Activated CD4-positive, CD25-positive, alpha-beta regulatory T cell treated with anti-CD3 and anti-CD28 coated beads, Interleukin-2, amount 50 U/mL, for 72 hours (primary cell): ENCODE results near the gene RAD51B.

ENCODE experiments used
- DNase-seq: peaks from one replicate; pipeline ENCODE4 v3.0.0; 2021

The RAD51B gene

GRCh38 chr14:68124979-68125731, 305.6 kb downstream of the RAD51B start:
- DNase-seq, result no peak

GRCh38 chr14:68127166-68127565, 307.6 kb downstream of the RAD51B start:
- DNase-seq, result no peak

- DNase-seq, result no peak
These were observed 312.3 kb downstream of the RAD51B start for GRCh38 chr14:68131907-68132306.

GRCh38 chr14:68132563-68133121, 313.1 kb downstream of the RAD51B start:
- no peak for DNase-seq

GRCh38 chr14:68133856-68134255, 314.3 kb downstream of the RAD51B start:
- DNase-seq, result no peak

GRCh38 chr14:68135028-68135427, 315.4 kb downstream of the RAD51B start:
- DNase-seq, result no peak

- DNase-seq, result no peak
These were observed 316.0 kb downstream of the RAD51B start for GRCh38 chr14:68135566-68135965.

GRCh38 chr14:68137704-68138619, 318.4 kb downstream of the RAD51B start:
- no peak for DNase-seq

GRCh38 chr14:68139431-68140075, 320.0 kb downstream of the RAD51B start:
- no peak for DNase-seq

- no peak for DNase-seq
These were observed 320.6 kb downstream of the RAD51B start for GRCh38 chr14:68140076-68140741.

- DNase-seq, result no peak
These were observed 321.2 kb downstream of the RAD51B start for GRCh38 chr14:68140806-68141205.

- no peak for DNase-seq
These were observed 321.9 kb downstream of the RAD51B start for GRCh38 chr14:68141281-68142088.

GRCh38 chr14:68143341-68143841, 323.8 kb downstream of the RAD51B start:
- DNase-seq, result no peak

- no peak for DNase-seq
These were observed 324.6 kb downstream of the RAD51B start for GRCh38 chr14:68144051-68144681.

- no peak for DNase-seq
These were observed 325.5 kb downstream of the RAD51B start for GRCh38 chr14:68145036-68145435.

GRCh38 chr14:68145539-68145938, 326.0 kb downstream of the RAD51B start:
- no peak for DNase-seq

- no peak for DNase-seq
These were observed 327.2 kb downstream of the RAD51B start for GRCh38 chr14:68146818-68147217.

GRCh38 chr14:68147303-68147702, 327.7 kb downstream of the RAD51B start:
- DNase-seq, result no peak

GRCh38 chr14:68148276-68148675, 328.7 kb downstream of the RAD51B start:
- no peak for DNase-seq

GRCh38 chr14:68148763-68149162, 329.2 kb downstream of the RAD51B start:
- DNase-seq, result no peak

- no peak for DNase-seq
These were observed 333.7 kb downstream of the RAD51B start for GRCh38 chr14:68153275-68153674.
